ENCODE measurements around the gene INSC.
A peak's percentile ranks its signal among the peaks of the same experiment; 100 is the strongest.

INSC gene

GRCh38 chr11:15223318-15223717, 108.6 kb downstream of the INSC start:
- DNase-seq, result peak in 1 of 3 experiments; percentile 21

- no peak for DNase-seq
Observed at GRCh38 chr11:15224466-15224865, 109.7 kb downstream of the INSC start.

DNA sequence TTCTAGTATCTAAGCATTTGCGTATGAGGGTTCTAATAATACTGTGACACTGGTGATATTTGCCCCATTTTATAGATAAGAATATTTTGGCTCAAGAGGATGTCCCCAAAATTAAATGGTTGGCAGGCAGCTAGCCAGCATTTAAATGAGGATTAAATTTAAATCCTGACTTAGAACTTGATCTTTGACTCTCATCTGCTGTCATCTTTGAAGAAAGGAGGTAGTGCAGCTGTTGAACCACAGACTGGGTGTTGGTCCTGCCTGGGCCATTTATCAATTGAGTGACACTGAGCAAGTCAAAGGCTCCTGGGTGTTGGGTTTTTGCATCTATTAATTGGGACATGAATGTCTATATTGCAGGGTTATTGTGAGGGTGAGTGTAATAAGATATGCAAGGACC, 112.3 kb downstream of the INSC start:
- DNase-seq, result no peak

- DNase-seq, result peak in 1 of 3 experiments; percentile 17
Observed at GRCh38 chr11:15228331-15228849, 113.7 kb downstream of the INSC start.

DNA sequence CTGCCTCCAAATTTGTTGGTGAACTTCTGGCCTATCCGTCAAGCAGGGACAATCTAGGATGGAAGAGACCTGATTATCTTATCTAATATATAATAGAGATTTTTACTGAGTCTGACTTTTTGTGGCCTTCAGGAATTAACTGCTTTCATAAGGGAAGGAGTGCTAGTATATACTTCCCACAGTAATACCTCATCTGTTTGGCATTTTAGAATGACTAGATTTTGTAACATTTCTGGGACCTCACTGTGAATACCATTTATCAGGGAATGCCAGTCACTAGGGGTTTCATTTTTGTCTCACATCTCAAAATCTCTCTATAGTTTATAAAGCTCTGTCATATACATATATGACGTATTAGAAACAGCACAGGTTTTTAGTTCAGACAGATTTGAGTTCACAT, 114.3 kb downstream of the INSC start:
- DNase-seq, result no peak

DNA sequence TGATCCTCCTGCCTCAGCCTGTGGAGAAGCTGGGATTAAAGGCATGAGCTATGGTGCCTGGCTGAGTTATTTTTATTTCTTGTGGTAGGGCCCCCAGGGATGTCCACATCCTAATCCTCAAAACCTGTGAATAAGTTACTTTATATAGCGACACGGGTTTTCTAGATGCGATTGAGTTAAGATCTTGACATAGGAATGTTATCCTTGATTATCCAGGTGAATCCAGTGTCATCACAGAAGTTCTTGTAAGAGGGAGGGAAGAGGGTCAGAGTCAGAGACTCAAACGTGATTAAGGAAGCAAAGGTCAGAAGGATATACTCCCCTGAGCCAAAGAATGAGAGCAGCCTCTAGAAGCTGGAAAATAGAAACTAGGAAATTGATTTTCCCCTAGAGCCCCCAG, 117.8 kb downstream of the INSC start:
- DNase-seq, result no peak

DNA sequence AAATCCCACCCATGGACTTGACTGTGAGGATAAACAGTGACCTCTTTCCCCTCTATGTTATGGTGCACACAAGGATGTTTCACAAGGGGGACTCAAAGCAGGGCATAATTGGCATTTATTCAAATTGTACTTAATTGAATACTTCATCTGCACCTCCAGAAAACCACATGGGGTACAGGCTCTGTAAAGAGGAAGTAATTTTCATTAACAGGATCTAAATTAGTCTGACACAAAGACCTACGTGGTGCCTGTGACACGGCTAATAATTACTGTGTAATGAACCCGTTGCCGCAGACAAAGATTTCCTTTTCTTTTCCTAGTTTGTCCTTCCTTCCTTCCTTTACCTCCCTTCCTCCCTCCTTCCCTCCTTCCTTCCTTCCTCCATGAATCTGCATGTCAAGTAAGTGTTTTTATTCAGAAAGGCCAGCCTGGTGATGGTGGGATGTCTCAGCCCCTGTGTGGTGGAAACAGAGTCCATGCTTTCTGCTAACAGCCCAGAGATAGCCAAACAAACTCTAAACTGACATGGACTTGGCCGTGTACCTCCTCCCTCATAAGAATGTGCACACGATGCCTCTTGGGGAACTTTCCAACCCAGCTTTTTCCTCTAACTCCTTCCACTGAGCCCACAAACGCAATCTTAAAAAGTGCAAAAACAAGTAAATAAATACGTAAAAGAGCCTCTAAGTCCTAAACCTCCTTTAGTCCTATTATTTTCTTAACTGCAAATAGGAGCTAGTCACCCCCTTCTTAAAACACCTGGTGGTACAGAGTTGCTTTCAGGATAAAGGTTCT, 118.8 kb downstream of the INSC start:
- DNase-seq, result peak in 2 of 3 experiments; percentile 67 to 85

DNA sequence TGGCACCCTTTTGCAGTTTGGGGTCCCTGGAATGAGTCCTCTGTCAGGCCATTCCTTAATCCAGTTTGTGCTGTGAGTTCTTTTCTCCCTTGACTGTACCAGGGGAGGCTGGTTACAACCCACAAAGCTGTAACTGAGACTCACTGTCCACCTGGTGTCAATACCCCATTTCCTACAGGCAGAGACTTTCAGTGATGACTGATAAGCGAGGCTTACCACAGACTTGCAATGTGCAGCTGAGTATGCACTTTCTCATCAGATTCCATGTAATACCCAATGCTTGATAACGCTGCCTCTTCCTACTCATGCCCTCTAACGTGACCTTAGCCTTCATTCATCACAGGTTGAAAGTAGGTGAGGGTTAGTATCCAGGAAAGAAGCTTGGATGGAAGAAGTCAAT, 120.1 kb downstream of the INSC start:
- DNase-seq, result no peak

DNA sequence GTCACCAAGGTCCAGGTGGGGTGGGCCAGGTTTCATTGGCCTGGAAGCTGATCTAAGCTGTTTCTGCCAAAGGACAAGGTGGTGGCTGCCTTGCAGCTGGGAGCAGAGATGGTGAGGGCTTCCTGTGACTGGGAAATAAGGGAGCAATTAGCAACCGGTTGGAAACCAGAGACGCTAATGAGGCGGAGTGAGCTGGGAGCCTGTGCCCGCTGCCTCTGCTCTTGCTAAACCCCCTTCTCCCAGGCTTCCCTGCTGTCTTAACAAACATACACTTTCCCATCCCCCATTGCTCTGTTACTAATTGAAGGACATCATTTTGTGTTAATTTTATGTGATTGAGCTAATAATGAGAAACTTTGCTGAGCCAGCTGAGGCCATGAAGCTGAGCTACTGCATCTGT, 121.8 kb downstream of the INSC start:
- peak in 2 of 3 experiments; percentile 62 to 85 for DNase-seq

DNA sequence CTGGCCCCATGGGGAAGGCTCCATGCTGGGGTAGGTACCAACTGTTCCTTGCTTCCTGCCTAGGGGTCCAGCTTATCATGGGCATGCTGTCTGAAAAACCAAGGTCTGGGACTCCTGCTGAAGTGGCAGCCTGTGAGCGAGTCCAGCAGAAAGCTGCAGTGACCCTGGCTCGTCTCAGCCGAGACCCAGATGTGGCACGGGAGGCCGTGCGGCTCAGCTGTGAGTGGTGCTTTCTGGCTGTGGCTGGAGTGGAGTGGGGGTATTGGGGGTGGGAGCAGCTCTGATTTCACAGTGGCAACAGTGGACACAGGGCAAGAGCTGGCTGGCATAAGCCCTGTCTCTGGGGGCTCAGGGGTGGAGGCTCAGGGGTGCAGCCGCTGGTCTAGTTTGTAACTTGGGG, 124.1 kb downstream of the INSC start:
- DNase-seq, result no peak

GRCh38 chr11:15248749-15249148, 134.0 kb downstream of the INSC start:
- no peak for DNase-seq

DNA sequence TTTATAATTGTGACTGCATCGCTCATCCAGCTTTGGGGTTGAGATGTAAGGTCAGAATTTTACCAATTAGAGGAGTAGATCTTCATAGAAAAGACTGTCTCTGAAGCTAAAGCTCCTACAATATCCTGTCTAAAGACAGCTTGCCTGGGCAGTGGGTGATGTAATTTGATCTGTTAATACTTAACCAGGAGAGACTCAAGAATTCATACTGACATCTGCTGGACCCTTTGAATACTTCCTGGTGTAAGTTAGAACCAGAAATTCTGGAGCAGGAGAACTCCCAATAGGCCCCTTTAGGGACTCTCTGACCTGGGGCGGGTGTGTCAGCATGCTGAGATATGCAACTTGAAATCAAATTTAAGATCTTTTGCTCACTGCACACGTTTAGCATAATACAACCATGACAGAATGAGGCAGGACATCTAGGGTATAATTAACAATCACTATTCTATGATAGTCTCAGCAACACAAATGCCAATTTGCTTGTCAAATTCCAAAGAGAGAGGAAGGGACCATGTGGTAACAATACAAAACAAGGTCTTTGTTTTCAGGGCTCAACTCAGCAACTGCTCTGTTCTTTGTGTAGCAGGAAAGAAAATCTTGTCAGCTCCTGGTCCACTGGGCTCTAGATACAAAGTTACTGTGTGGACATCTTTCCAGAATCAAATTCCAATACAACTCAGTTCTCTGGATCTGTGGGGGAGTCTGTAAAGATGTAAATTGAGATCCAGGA, 143.9 kb downstream of the INSC start:
- DNase-seq, result peak; percentile 46 to 83 (median 78)

DNA sequence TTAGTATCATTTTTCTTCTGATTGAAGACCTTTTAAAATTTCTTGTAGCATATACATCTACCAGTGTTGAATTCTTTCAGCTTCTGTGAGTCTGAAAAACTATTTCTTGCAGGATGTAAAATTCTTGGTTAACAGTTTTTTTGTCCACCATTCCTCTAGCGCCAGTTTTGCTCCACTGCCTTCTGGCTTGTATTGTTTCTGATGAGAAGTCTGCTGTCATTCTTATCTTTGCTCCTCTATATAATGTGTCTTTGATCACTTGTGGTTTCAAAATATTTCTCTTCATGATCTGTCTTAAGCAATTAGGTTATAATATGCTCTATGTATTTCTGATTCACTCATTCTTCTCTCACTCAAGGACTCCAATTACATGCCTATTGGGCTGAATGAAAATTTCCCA, 152.3 kb downstream of the INSC start:
- no peak for DNase-seq

GRCh38 chr11:15268598-15268997, 153.9 kb downstream of the INSC start:
- DNase-seq, result no peak

GRCh38 chr11:15275141-15275540, 160.4 kb downstream of the INSC start:
- no peak for DNase-seq

DNA sequence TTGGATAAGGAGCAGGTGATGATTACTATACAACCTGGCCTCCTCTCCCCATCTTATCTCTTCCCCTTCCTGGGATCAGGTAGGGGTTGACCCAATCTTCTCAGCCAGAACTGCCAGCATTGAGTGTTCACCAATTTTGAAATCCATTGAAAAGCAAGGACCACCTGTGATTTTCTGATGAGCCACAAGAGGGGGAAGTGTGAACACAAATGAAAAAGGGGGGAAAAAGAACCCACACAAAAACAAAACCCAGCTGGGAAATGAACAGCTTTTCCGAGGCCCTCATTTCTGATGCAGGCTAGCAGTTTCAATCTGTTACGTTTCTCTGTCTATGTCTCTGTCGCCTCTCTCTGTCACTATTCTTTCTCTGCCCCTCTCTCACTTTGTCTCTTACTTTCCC, 161.9 kb downstream of the INSC start:
- DNase-seq, result peak; percentile 26 to 84 (median 39)

DNA sequence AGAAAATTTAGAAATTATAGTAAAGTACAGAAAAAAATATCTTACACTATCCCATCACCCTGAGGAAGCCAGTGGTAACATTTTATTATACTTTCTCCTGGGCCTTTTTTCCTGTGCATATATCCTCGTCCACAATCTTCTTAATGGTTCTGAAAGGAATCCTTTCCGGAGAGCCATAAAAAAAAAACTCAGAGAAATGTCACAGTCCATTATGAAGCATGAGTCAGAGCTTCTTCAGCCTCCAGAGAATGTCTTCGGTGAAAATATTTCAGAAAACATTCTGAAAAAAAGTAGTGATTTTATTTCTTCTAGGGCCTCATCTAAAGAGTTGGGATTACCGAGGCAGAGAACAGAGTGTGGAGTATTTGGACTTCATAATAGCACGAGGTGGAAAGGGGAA, 163.4 kb downstream of the INSC start:
- DNase-seq, result no peak

- DNase-seq, result no peak
Observed at GRCh38 chr11:15280393-15280792, 165.7 kb downstream of the INSC start.

DNA sequence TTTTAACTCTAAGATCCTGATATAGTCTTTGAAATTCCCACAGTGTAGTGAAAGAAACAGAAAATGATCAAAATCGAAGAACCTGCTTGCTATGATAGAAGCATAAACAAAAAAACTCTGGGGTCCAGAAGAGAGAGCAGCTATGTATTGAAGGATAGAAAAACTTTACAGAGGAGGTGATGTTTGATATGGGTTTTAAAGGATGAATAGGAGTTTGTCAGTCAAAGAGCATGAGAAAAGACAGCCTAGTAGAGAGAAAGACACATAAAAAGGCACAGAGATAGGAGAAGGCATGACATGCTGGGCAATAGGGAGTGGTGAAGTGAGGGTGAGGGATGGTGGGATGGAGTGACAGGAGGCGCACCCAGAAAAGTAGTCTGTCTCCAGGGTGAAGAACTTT, 168.0 kb downstream of the INSC start:
- DNase-seq, result no peak

DNA sequence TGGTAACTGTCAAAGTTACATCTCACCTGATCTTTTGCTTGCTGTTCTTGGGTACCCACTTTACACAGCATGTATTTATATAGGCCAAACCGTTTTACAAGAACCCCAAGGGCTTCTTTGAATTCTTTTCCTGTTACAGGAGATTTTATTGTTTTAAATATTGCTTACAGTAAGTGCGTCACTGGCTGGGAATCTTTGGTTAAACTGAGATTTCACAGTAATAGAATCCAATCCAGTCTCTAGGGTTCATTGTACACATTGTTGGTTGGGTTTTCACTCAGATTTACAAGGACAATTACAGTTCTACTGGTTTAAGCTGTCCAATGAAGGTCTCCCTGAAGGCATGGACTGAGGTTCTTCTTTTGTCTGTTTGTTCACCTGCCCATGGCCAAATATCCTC, 171.7 kb downstream of the INSC start:
- no peak for DNase-seq

DNA sequence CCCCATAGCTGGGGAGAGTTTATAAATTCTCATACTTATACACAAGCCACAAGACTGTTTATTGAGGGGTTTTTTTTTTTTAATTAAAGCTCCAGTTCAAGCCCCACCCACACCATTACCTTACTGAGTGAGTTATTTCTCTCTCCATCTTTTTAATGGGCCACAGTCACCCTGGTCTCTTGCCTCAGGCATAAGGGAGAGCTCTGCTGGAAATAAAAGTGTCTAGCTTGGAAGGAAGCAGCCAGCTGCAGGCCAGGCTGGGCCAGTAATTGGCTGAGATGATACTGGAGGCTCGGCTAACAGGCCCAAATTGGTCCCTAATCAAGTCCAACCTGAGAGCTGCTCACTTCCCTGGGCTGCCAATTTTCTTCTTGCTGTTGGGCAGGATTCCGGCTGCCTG, 174.1 kb downstream of the INSC start:
- DNase-seq, result peak in 2 of 3 experiments; percentile 10 to 44

DNA sequence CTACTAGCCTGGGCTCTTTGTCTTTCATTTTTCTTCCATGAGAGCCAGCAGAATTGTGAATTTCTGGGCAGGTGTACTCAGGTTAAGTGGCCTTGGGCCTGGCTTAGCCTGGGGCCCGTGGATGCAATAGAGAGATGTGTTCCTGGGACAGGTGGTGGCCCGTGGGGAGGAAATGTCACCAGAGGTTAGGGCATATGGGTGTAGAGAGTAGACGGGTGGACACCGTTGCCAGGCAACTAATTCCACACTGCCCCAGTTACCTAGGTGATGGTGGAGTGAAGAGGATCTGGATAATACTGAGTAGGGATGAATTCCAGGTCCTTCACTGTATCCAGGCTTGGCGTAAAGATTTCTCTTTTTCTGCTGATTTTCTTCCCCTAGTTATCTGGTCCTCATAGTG, 175.0 kb downstream of the INSC start:
- DNase-seq, result peak; percentile 34 to 78 (median 42)

DNA sequence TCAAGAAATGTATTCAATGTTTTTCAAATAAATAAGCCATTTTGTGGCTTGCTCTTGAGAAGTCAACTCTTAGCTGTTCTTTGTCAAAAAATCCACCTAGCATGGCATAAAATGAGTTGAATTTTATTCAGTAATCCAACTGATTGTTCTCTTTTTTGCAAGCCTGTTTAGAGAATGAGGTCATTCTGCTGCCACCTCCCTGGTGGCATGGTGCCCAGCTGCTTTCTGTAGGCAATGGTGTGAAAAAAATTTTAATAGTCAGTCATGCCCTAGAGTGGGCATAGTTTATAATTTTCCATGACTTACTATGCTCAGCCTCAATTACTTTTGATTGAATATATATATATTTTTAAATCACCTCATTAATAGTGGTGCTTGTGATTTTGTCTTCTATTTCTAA, 177.2 kb downstream of the INSC start:
- peak in 1 of 3 experiments; percentile 6 for DNase-seq

DNA sequence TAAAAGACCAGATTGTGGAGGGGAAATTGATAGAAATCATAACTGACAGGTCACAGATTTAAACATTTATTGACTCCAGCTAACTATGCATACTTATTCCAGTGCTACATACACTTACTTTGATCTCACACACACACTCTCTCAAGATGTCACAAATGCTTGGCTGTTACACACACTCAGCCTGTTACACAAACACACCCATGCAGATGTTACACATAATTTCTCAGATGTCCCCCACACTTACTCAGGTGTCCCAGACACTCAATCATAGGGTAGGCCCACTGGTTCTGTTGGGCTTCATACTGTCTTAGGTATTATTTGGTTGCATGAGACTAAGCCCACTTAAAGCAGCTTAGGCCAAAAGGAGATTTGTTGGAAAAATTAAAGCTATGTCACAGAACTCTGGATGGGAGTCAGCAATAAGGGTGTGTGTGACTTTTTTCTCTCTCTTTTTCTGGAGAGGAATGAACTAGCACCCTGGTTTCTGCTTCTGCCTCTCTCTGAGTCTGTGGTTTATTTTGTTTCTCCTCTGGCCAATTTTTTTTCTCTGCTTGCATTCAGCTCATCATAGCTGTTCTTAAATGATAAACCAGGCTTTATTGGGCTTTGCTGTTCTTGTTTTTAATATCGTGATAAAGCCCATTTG, 179.4 kb downstream of the INSC start:
- no peak for DNase-seq
